HG03565 (cell line): ENCODE data around the gene NXPH4.

Experiments used
- ATAC-seq: cut with Tn5 transposase; IDR thresholded peaks from one replicate; pipeline ENCODE4 v1.9.1; 2021; ENCODE audit warnings: mild to moderate bottlenecking, moderate library complexity; ENCODE audit not compliant: unreplicated experiment

The NXPH4 gene

GRCh38 chr12:57241402-57242310 lies 25.1 kb downstream of the NXPH4 start:
- no peak for ATAC-seq

GRCh38 chr12:57242329-57242690 lies 25.7 kb downstream of the NXPH4 start:
- no peak for ATAC-seq

- no peak for ATAC-seq
Observed at GRCh38 chr12:57242691-57243454, 26.3 kb downstream of the NXPH4 start.

GRCh38 chr12:57243521-57244311 lies 27.1 kb downstream of the NXPH4 start:
- ATAC-seq = no peak

- ATAC-seq = no peak
Observed at GRCh38 chr12:57244312-57244696, 27.7 kb downstream of the NXPH4 start.

GRCh38 chr12:57247041-57247440 lies 30.4 kb downstream of the NXPH4 start:
- no peak for ATAC-seq

- no peak for ATAC-seq
Observed at GRCh38 chr12:57248934-57249742, 32.5 kb downstream of the NXPH4 start.

GRCh38 chr12:57250541-57250940 lies 33.9 kb downstream of the NXPH4 start:
- no peak for ATAC-seq

- no peak for ATAC-seq
Observed at GRCh38 chr12:57250956-57251355, 34.4 kb downstream of the NXPH4 start, which contains the start of gene STAC3. Gene STAC3 (minus strand): TSS chr12:57251187. CDS start chr12:57249636, 1,551 bp downstream.

GRCh38 chr12:57254506-57255280 lies 38.1 kb downstream of the NXPH4 start:
- ATAC-seq = no peak

GRCh38 chr12:57255916-57256315 lies 39.3 kb downstream of the NXPH4 start:
- ATAC-seq = no peak

GRCh38 chr12:57258977-57259970 lies 42.7 kb downstream of the NXPH4 start:
- ATAC-seq = no peak

GRCh38 chr12:57260366-57260765 lies 43.8 kb downstream of the NXPH4 start:
- ATAC-seq = no peak

GRCh38 chr12:57261428-57261865 lies 44.9 kb downstream of the NXPH4 start:
- no peak for ATAC-seq

GRCh38 chr12:57262126-57262822 lies 45.7 kb downstream of the NXPH4 start:
- ATAC-seq = no peak

GRCh38 chr12:57263096-57263495 lies 46.5 kb downstream of the NXPH4 start:
- ATAC-seq = no peak

- no peak for ATAC-seq
Observed at GRCh38 chr12:57266681-57267080, 50.1 kb downstream of the NXPH4 start.

- ATAC-seq = no peak
Observed at GRCh38 chr12:57268264-57268663, 51.7 kb downstream of the NXPH4 start.
